ENCODE measurements around the gene UNC50.
"Not testable (repeated sequence)": the region's sequence is repeated elsewhere in the genome, so short reads cannot be mapped to it uniquely, and the experiment has no call there.

Gene UNC50

GRCh38 chr2:98576666-98577312, 31.6 kb upstream of the UNC50 start:
- DNase-seq (ENCODE audit: low read depth, low spot score), result no peak

- no peak for DNase-seq (ENCODE audit: low read depth, low spot score)
Measured at GRCh38 chr2:98577313-98577712, 31.1 kb upstream of the UNC50 start.

GRCh38 chr2:98578231-98578630, 30.2 kb upstream of the UNC50 start:
- DNase-seq (ENCODE audit: low read depth, low spot score), result no peak

- DNase-seq (ENCODE audit: low read depth, low spot score), result no peak
Measured at GRCh38 chr2:98579926-98580325, 28.5 kb upstream of the UNC50 start.

- no peak for DNase-seq (ENCODE audit: low read depth, low spot score)
Measured at GRCh38 chr2:98580656-98581284, 27.6 kb upstream of the UNC50 start.

- DNase-seq (ENCODE audit: low read depth, low spot score), result no peak
Measured at GRCh38 chr2:98582523-98582922, 25.9 kb upstream of the UNC50 start.

GRCh38 chr2:98583276-98583675, 25.1 kb upstream of the UNC50 start:
- DNase-seq (ENCODE audit: low read depth, low spot score), result no peak

GRCh38 chr2:98583816-98584618, 24.4 kb upstream of the UNC50 start:
- no peak for DNase-seq (ENCODE audit: low read depth, low spot score)

- DNase-seq (ENCODE audit: low read depth, low spot score), result no peak
Measured at GRCh38 chr2:98585386-98585785, 23.0 kb upstream of the UNC50 start.

- DNase-seq (ENCODE audit: low read depth, low spot score), result no peak
Measured at GRCh38 chr2:98586551-98587140, 21.7 kb upstream of the UNC50 start.

- DNase-seq (ENCODE audit: low read depth, low spot score), result no peak
Measured at GRCh38 chr2:98588880-98589431, 19.4 kb upstream of the UNC50 start.

GRCh38 chr2:98589489-98589888, 18.9 kb upstream of the UNC50 start:
- no peak for DNase-seq (ENCODE audit: low read depth, low spot score)

- DNase-seq (ENCODE audit: low read depth, low spot score), result no peak
Measured at GRCh38 chr2:98592565-98592964, 15.8 kb upstream of the UNC50 start.

GRCh38 chr2:98594665-98595064, 13.7 kb upstream of the UNC50 start:
- not testable (repeated sequence) for DNase-seq (ENCODE audit: low read depth, low spot score)

GRCh38 chr2:98598781-98599428, 9.5 kb upstream of the UNC50 start:
- no peak for DNase-seq (ENCODE audit: low read depth, low spot score)

GRCh38 chr2:98601532-98602132, 6.8 kb upstream of the UNC50 start:
- DNase-seq (ENCODE audit: low read depth, low spot score), result no peak

GRCh38 chr2:98604547-98604946, 3.8 kb upstream of the UNC50 start:
- no peak for DNase-seq (ENCODE audit: low read depth, low spot score)

GRCh38 chr2:98605076-98605475, 3.3 kb upstream of the UNC50 start:
- no peak for DNase-seq (ENCODE audit: low read depth, low spot score)

GRCh38 chr2:98606431-98606830, 2.0 kb upstream of the UNC50 start:
- no peak for DNase-seq (ENCODE audit: low read depth, low spot score)

GRCh38 chr2:98607104-98607503, 1.3 kb upstream of the UNC50 start:
- no peak for DNase-seq (ENCODE audit: low read depth, low spot score)

GRCh38 chr2:98607741-98608115, 661 bp upstream of the UNC50 start:
- DNase-seq (ENCODE audit: low read depth, low spot score), result no peak

All from activated naive CD8-positive, alpha-beta T cell treated with anti-CD3 and anti-CD28 coated beads, Interleukin-2, amount 50 U/mL, for 16 hours (primary cell).